CD4-positive, alpha-beta T cell treated with Interleukin-15 for 1 hour (primary cell): ENCODE measurements around the gene KPNA3.

ENCODE experiments used
- DNase-seq: peaks from one replicate; pipeline ENCODE4 v3.0.0-alpha.2; 2020

KPNA3 gene

GRCh38 chr13:49670828-49671227 lies 121.7 kb downstream of the KPNA3 start:
- no peak for DNase-seq

DNA sequence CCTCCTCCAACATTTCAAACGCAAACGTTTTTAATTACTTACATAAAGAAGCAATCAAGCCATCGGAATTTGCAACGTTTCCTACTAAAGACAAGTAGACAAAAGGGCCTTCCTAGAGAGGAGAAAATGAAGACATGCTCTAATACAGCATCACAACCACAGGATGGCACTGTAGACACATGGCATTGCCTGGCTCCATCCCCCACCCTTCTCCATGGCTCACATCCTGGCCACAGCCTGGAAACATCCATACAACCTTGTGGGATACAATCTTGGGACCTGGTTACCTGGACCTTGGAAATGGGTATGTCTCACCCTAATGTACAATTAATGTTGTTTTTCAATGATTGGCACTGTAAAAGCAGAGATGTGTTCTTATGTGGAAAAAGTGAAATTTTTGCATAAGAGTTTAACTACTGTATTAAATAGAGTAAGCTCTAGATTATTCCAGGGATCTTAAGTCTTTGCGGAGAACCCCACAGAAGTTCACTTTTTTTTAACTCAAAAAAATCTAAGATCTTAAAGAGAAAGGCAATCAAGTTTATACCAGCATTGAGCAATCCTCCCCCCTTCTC lies 122.7 kb downstream of the KPNA3 start:
- no peak for DNase-seq

- DNase-seq: no peak
These were observed 124.7 kb downstream of the KPNA3 start for GRCh38 chr13:49667773-49668172.

DNA sequence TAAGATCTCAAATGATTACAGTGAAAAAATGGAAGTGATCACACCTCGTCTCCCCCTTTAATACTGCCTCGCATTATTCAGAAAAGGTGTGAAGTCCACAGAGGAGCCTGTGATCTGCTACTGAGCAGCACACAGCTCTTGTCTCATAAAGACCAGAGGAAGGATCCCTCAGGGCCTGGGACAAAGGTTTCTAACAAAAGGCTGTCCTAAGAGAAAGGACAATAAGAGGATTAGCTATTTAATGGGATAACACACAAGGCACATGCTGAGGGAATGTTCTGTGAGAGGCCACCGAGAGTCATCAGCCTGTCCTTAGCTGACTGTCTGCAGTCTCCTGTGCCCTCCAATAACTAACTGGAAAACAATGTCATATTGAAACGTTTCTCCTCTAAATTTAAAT lies 127.9 kb downstream of the KPNA3 start:
- no peak for DNase-seq

DNA sequence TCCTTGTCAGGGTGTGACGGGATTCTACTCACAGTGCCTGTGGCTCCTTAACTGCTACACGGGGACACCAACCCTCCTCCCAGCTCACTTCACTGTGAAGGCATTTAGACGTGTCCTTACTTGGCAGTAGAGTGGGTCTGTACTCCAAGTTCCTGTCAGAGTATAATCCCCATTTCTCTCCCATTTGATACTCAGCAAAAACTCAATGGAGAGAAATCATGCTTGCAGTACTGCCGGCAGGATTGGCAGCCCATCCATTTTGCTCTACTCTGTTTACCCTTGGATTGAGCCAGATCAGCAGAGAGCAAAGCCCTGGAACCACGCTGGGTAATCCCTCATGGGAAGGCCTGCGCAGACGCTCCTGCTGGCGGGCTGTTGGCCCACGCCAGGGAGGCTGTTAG lies 135.2 kb downstream of the KPNA3 start:
- no peak for DNase-seq

GRCh38 chr13:49655906-49656305 lies 136.6 kb downstream of the KPNA3 start:
- DNase-seq: no peak

- DNase-seq: no peak
These were observed 138.5 kb downstream of the KPNA3 start for GRCh38 chr13:49654011-49654410.

GRCh38 chr13:49653478-49653877 lies 139.0 kb downstream of the KPNA3 start:
- DNase-seq: no peak

DNA sequence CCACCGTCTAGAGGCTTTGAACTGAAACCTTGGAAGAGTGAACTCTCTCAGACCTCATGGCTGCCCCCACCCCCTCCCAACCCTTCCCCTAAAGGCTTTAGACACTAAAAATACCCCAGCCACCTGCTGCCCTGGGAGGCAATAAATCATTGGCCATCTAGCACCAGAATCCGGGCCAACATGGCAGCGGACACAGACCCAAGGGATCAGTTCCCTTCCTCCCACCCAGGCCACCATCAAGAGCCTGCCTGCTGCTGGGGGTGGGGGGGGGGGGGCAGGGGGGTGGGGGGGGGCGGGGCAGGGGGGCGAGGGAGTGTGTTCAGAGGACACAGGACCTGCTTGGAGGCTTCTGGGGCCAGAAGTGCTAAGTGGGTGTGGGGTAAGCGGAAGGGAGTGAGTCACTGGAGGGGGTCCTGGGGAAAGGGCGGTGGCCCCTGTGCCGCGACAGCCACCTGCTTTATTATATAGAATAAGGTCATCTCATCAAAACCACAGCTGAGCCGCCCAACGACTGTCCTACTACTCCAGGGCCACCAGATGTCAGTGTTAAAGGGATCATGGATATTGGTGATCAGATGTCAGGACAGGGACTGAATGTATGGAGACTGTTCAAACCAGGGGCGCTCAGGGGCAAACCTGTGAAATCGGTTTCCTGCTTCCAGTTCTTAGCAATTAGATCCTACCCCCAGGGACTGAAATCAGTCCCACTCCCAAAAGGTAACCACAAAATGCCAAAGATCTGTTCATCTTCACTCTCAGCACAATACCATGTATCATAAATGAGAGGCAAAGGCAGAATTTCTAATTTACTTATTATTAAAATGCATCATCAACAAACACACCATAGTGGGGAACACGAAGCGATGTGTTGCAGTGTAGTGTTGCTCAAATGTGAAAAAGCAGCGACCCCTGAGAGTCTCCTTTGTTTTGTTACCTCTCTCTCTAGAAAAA lies 139.9 kb downstream of the KPNA3 start:
- DNase-seq: peak; percentile 21

DNA sequence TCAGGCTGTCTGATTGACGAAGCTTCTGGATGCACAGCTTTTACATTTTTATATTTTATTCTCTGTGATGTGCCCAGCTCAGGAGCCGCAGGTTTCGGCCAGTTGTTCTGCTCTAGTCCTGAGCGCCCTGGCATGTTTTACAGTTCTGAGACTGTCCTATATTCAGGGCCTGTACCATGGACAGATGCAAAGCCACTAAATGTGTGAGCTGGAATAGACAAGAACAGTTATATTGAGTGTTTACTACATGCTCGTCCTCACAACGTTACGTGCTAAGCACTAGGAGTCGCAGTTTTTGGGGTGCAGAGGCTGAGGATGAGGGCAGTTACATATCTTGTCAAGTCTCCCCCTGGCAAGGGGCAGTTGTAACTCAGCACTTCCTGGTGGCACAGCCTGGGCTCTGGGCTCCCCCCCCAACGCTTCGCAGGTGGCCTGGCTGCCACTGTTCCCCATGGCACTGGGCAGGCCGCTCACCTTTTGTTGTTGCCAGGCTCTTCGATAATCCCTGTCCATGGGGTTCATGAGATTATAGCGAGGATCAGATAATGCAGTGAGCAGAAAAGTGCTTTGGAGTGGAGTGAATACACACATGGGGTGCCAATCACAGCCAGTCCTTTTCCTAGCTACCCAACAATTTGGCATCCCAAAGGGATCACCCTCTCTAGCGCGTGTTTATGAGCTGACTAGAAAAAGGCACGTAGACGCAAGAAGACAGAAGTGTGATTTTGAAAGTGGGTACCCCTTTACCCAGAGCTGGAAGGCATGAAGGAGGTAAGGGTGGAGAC lies 140.7 kb downstream of the KPNA3 start:
- DNase-seq: no peak

DNA sequence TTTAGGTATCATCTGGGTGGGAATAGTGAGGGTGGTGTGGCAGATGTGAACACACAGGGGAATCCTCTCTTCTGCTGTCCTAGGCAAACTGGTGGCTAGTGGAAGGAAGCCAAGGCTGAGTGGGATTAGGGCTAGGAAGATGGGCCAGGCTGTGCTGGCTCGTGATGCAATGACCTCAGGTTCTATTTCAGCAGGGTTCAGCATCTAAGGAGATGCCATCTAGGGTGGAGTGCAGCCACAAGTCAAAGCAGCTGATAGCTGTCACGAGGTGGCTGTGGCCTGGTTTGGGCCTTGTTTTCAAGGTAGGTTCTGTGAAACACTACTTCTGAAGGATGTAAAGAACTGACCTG lies 142.5 kb downstream of the KPNA3 start:
- no peak for DNase-seq
